ENCODE results near the gene ABCB8. TPM values are rescaled to one million over a fixed set of nuclear protein-coding genes. Genes with fewer than 3 reads are reported as not detected.
A peak's percentile ranks its signal among the peaks of the same experiment; 100 is the strongest.
"Not testable (repeated sequence)": the region's sequence is repeated elsewhere in the genome, so short reads cannot be mapped to it uniquely, and the experiment has no call there.

The ABCB8 gene
- total and polyA plus RNA-seq, 11 donors = 13.6 to 34.5 (median 26.0) TPM

- intact Hi-C loops (cut with DNase I) = loop anchor here in 2 of 10 donors (10.0 kb wide), 2 partner anchors 72 to 92 kb away; no protein-coding TSS in a partner anchor
- 56 to 69% (median 65%) methylated on average over 10 of the region's 10 CpGs for WGBS, 4 donors
- ATAC-seq = no peak
Observed at GRCh38 chr7:151023232-151023631, 5.0 kb upstream of the ABCB8 start.

GRCh38 chr7:151024435-151025056, 3.7 kb upstream of the ABCB8 start, which contains the start of gene ATG9B:
Gene ATG9B (minus strand): TSS chr7:151024494. CDS start chr7:151024423, 71 bp downstream.
- 73 to 91% (median 85%) methylated on average over 4 of the region's 4 CpGs for WGBS, 4 donors
- Histone ChIP-seq H3K27ac (no peak within 1 kb of the TSS), H3K27me3 (peaks cover 0 to 21% (median 11%) of the 10 kb centered on the region in 9 donors), H3K9me3 (no peaks in the 10 kb centered on the region), H3K36me3 (no peaks in the 10 kb centered on the region), H3K4me1 (peaks cover 0 to 16% (median 13%) of the 10 kb centered on the region in 12 donors), H3K4me3 (no peak within 1 kb of the TSS)
- TF ChIP-seq POLR2A (IDR thresholded peaks at IDR 0.05) = no peak
- no peak for TF ChIP-seq CTCF (IDR thresholded peaks at IDR 0.05)
- intact Hi-C loops (cut with DNase I) = loop anchor here in 3 of 10 donors (5.0 to 10.0 kb wide), 3 partner anchors 70 to 657 kb away; partner anchors contain the start of gene REPIN1 (in 1 of the 3)
- no peak for ATAC-seq
- no peak for DNase-seq

More at GRCh38 chr7:151023232-151023631, 5.0 kb upstream of the ABCB8 start:
- peaks cover 0 to 17% (median 9%) of the 10 kb centered on the region in 12 donors for H3K4me1 ChIP-seq
- H3K9me3 ChIP-seq = no peaks in the 10 kb centered on the region
- no peak for DNase-seq
- TF ChIP-seq POLR2A (IDR thresholded peaks at IDR 0.05) (no peak), CTCF (IDR thresholded peaks at IDR 0.05) (no peak)
- H3K27me3 ChIP-seq = peaks cover 3 to 31% (median 19%) of the 10 kb centered on the region in 9 donors
- no peak overlapping the region for H3K4me3 ChIP-seq
- no peaks in the 10 kb centered on the region for H3K36me3 ChIP-seq
- H3K27ac ChIP-seq = no peak overlapping the region

- intact Hi-C loops (cut with DNase I) = loop anchor here in 3 of 10 donors (5.0 to 10.0 kb wide), 3 partner anchors 69 to 659 kb away; partner anchors contain the start of gene REPIN1 (in 1 of the 3)
- H3K27me3 ChIP-seq = peaks cover 0 to 10% (median 0%) of the 10 kb centered on the region in 9 donors
- no peak overlapping the region for H3K27ac ChIP-seq
- H3K4me1 ChIP-seq = peaks cover 0 to 22% (median 15%) of the 10 kb centered on the region in 12 donors
- WGBS, 4 donors = 82 to 94% (median 89%) methylated on average over 4 of the region's 4 CpGs
- DNase-seq (no peak), ATAC-seq (no peak)
- peaks cover 0 to 3% (median 0%) of the 10 kb centered on the region in 9 donors for H3K36me3 ChIP-seq
- TF ChIP-seq CTCF (IDR thresholded peaks at IDR 0.05) (no peak), POLR2A (IDR thresholded peaks at IDR 0.05) (no peak)
- no peak overlapping the region for H3K4me3 ChIP-seq
- H3K9me3 ChIP-seq = no peaks in the 10 kb centered on the region
Observed at GRCh38 chr7:151025924-151026671, 2.2 kb upstream of the ABCB8 start.

- Histone ChIP-seq H3K36me3 (peaks cover 0 to 10% (median 0%) of the 10 kb centered on the region in 9 donors), H3K4me3 (peak overlapping the region in 5 of 12 donors; percentile 69 to 81 (median 76)), H3K4me1 (peaks cover 0 to 22% (median 15%) of the 10 kb centered on the region in 12 donors), H3K27ac (peak overlapping the region in 2 of 12 donors; percentile 72 to 83)
- not testable (repeated sequence) for DNase-seq, H3K9me3 ChIP-seq, ATAC-seq, H3K27me3 ChIP-seq
- WGBS, 4 donors = 44 to 52% (median 48%) methylated on average over 19 of the region's 19 CpGs
- intact Hi-C loops (cut with DNase I) = loop anchor here in 3 of 10 donors (5.0 to 10.0 kb wide), 3 partner anchors 68 to 660 kb away; partner anchors contain the start of gene REPIN1 (in 1 of the 3)
Observed at GRCh38 chr7:151026771-151027727, 1.2 kb upstream of the ABCB8 start.

GRCh38 chr7:151027728-151028130, 521 bp upstream of the ABCB8 start:
- WGBS, 4 donors = 6 to 15% (median 11%) methylated on average over 16 of the region's 16 CpGs
- peak overlapping the region in 11 of 12 donors; percentile 62 to 91 (median 77) for H3K4me3 ChIP-seq
- ATAC-seq, H3K27me3 ChIP-seq, H3K9me3 ChIP-seq, DNase-seq: not testable (repeated sequence)
- peaks cover 0 to 22% (median 15%) of the 10 kb centered on the region in 12 donors for H3K4me1 ChIP-seq
- H3K36me3 ChIP-seq = peaks cover 0 to 13% (median 2%) of the 10 kb centered on the region in 9 donors
- intact Hi-C loops (cut with DNase I) = loop anchor here in 7 of 10 donors (1.0 to 10.0 kb wide), 11 partner anchors 31 to 660 kb away; partner anchors contain the start of genes SLC4A2 (in 3 of the 7), AGAP3 (in 1 of the 7) and REPIN1 (in 1 of the 7)
- peak overlapping the region in 11 of 12 donors; percentile 17 to 90 (median 81) for H3K27ac ChIP-seq

Data from heart left ventricle (tissue), 16 donors.